HG03520 (cell line): ENCODE data around the gene CDC14B.
"Not testable (repeated sequence)": the region's sequence is repeated elsewhere in the genome, so short reads cannot be mapped to it uniquely, and the experiment has no call there.

Experiments used
- ATAC-seq: cut with Tn5 transposase; IDR thresholded peaks from one replicate; pipeline ENCODE4 v1.9.1; 2021; ENCODE audit warnings: mild to moderate bottlenecking, moderate library complexity; ENCODE audit not compliant: unreplicated experiment

The CDC14B gene

DNA sequence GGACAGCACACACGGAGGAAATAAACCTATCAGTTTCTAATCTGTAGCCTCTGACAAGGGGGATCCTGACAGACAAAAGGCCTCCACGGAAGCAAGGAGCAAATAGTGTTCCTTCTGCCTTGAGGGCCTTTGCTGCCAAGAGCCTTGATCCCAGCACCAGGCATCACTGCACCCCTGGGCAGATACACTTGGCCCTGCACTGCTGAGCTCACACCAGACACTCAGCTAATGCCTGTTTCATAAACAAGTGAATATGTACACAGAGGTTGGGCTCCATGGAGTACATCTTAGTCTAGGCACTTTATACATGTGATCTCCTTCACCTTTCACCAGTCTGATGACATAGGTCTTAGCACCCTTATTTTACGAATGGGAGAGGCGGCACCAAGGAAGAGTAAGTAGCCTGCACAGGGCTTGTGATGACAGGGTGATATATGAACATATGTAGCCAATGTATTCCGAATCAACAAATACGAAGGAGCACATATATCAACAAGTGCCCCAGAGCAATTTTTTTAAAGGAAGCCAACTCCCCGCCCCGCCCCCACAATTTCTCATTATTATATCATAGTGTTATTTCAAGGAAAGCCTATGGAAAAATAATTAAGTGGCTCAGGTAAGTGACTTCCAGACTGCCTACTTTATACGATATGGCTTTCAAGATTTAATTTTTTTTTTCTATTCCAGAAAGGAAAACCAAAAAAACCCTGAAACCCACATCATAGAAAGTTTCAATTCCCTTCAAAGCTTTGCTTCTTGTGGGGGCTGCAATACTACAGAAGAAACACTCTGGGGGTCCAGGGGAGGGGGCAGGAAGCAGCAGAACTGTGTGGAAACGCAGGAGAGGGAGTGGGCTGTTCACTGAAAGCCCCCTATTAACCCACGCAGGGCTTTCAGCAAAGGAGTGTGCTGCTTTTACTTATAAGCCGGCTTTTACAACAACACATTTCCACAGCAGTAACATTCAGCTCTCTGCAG is 32.0 kb downstream of the CDC14B start:
- ATAC-seq = no peak

DNA sequence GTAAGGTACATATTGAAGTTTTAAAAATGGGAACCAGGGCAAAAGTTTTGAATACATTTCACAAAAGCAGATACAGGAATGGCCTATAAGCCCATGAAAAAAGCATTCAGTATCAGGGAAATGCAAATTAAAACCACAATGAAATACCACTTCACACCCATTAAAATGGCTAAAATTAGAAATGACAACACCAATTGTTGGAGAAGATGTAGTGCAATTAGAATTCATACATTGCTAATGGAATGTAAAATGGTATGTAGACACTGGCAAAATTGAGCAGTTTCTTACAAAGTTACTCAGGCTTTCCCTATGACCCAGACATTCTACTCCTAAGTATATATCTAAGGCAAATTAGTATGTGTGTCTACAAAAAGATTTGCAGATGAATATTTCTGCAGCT is 34.2 kb downstream of the CDC14B start:
- ATAC-seq = no peak

DNA sequence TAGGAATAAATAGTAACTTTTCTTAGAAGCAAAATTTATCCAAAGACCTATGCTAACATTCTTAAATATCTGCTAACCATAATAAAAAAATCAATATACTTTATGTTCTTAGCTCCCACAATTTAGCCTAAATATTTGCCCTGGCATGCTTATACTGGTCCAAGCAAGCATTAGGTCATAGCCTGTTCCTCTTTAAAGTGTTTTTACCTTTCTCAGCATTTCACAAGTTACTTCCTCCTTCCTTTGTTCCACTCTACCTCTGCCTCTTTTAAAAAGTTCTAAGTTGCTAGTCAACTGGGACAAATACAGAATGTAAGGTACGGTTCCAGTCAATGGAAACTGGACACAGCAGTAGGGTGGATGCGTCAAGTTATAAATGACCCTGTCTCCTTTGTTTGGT is 37.4 kb downstream of the CDC14B start:
- not testable (repeated sequence) for ATAC-seq

DNA sequence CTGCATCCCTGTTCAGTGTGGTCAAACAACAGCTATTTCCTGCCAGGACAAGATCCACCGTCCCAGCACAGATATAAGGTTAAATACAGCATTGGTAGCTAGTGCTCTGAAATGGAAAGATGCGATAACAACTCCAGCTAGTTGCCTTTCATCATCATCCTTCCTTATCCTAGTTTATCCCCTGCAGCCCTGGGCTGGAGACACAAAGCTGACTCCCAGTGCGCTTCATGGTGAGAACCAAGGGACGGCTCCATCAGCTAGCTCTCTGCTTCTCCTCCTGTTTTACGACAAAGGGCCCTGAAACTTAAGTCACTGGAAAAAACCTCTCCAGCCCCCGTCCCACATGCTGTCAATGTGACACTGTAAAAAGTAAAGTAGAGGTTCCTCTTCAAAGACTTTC is 37.9 kb downstream of the CDC14B start:
- ATAC-seq = no peak

DNA sequence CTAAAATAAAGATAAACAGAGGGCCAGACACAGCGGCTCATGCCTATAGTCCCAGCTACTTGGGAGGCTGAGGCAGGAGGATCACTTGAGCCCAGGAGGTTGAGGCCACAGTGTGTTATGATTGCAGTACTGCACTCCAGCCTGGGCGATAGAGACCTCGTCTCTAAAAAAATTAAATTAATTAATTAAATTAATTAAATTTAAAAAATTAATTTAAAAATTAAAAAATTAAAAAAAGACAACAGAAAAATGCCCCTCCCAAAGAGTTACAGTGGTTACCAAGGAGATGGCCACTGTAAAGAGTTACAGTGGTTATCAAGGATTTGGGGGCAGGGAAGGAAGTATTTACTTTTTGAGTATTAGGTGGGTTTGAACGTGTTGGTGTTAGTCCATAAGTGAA is 38.3 kb downstream of the CDC14B start:
- no peak for ATAC-seq

DNA sequence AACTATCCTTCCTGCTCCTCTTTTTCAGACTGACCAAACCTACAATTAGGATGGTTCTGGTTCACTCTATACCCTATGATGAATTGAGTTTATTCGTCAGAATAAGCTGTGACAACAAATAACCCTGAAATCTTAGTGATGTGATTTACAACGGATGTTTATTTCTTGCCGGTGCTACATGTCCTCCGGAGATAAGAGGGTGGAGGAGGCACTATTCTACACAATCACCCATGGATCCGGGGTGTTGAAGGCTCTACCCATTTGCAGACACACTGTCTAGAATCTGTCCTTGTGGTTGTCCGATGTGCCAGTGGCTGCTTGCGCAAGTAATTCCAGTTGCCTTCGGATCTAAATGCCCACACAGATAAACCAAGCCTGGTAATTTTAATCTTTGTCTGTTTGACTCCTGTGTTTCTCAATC is 44.7 kb downstream of the CDC14B start:
- no peak for ATAC-seq

DNA sequence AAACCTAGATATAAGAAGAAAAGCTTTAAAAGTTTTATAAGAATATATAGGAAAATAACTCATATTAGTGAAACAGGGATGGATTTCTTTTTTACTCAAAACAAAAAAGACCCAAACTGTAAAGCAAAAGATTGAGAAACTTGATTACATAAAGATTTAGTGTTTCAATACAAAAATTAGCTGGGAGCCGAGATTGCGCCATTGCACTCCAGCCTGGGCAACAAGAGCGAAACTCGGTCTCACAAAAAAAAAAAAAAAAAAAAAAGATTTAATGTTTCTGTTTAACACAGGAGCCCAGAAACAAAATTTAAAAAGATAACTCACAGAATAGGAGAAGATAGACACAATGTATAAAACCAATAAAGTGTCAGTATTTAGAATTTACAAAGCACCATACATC is 45.2 kb downstream of the CDC14B start:
- ATAC-seq = no peak

DNA sequence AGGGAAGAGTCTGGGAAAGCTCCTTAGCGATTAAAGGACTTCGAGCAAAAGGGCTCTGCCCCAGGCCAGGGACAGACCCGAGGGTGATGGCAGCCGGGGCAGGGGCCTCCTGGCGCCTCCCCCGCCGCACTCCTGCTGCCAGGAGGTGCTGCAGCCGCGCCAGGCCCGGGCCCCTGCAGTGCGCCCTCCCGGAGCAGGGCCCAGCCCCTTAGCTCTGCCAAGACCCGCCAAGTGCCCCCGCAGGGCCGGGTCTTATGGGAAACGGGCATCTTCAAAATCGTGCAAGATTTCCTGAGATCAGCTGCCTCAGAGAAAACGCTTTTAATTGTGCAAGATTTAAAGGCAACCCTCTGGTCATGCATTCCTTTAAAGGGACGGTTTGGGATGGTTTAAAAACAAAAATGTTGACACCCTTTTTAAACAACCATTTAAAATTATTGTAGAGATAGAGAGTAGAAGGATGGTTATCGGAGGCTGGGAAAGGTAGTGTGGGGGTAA is 52.4 kb downstream of the CDC14B start:
- peak; percentile 36 for ATAC-seq

DNA sequence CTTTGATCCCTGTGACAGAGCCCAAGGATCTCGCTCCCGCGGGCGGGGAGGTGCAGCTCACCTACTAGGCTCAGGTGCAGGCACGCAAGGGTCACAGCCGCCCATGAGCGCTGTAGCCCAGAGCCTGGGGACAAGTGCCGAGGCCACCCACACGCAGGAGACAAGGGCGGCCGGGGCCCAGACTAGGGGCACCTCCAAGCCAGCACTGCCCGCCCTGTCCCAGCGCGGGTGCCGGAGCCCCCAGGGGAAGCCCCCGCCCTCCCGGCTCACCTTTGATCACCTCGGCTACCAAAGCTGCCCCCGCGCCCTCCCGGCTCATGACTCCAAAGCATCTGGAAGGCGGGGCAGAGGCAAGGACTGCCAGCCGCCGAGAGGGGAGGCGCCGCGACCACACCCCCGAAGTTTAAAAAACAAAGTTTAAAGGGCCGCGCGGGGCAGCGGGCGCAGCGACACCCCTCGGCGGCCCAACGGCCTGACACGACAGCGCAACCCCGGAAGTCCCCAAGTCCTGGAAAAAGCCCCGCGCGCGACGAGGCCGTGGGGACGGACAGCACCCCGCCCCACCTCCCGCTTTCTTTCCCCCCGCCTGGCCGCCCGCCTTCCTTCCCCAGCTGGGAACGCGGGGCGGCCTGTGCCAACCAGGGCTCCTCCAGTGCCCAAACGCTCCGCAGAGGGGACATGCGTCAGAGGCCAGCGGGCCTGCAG is 53.0 kb downstream of the CDC14B start:
- peak; percentile 71 for ATAC-seq

DNA sequence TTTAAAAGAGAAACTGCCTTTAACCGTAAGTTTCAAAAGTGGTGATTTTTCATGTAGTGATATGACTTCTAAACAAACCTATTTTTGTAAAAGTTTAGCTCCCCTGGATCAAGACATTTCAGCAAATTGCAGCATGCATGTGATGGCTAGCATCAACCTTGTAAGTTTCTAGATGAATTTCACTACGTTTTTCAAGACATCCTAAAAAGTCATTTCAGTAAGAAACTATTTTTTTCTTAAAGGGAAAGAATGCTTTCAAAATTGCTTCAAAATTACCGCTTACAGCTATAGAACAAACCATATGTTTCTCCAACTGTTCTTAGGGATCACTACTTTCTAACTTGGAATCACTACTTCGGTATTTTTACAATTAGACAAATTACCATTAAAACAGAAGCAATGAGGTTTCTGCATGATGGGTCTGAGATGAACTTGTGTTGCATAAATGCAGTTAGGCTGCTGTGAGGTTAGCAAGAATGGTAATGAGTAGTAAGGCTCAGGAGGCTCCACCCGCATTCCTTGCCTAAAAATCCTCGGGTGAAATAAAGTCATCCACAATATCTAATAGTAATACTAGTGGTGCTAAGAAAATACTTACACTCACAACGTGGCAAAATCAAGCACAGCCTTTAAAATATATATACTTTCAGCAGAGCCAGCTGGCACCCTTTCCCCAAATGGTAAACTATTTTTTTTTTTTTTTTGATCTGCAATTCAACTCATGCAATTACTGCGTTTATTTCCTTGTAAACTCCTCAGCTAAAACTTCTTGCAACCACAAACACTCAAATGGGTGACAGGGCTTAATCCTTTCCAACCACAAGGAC is 53.8 kb downstream of the CDC14B start:
- no peak for ATAC-seq

DNA sequence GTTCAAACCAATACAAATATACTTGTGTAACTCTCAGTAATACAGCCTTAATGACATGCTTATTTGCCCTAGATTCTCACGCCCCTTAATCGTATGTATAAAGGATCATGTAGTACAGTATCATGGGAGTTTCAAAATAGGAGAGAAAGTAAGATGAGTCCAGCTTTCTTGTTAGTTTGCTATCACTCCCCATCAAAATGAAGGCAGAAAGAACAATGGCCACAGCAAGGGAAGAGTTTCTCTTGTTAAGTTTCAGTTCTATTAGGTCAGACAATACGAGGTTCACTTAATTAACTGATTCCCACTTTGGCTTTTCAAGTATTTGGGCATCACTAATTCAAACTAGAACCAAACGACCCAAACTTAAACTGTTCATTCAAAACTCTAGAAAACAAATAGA is 55.4 kb downstream of the CDC14B start:
- no peak for ATAC-seq

DNA sequence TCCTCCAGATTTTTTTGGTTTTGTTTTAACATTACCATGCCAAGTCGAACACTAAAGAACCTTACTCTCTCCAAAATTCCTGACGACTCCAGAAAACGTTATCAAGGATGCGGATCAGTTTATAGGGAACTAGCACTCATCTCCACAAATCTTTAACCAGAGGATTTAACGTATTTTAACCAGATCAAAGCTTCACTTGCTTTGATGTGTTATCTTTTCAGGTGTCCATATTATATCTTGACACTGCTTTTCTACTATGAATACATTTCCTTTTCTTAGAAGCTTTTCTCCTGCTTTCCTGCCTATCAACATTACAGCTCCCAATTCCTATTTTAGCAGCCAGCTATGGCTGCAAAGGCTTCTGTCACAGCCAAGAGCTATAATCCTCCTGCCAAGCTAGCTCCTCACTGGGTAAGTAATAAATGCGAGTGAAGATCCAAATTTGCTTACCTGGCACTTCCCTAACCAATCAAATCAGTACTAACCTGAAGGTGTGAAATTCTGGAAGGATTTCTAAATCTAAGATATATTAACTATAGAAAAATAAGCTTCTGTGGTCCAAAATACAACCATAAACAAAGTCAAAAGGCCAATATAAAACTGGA is 60.2 kb downstream of the CDC14B start:
- no peak for ATAC-seq

DNA sequence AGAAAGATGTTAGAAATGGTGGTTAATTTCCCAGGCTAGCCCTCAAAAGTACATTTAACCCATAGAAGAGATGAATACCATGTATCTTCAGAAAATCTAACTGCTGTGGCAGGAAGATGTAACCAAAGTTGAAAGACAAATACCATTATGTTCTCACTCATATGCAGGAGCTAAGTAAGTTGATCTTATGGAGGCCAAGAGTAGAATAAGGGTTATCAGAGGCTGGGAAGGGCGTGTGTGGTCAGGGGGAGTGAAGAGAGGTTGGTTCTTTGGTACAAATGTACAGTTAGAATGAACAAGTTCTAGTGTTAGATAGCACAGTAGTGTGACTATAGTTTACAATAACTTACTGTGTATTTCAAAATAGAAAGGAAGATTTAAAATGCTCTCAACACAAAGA is 61.7 kb downstream of the CDC14B start:
- no peak for ATAC-seq

DNA sequence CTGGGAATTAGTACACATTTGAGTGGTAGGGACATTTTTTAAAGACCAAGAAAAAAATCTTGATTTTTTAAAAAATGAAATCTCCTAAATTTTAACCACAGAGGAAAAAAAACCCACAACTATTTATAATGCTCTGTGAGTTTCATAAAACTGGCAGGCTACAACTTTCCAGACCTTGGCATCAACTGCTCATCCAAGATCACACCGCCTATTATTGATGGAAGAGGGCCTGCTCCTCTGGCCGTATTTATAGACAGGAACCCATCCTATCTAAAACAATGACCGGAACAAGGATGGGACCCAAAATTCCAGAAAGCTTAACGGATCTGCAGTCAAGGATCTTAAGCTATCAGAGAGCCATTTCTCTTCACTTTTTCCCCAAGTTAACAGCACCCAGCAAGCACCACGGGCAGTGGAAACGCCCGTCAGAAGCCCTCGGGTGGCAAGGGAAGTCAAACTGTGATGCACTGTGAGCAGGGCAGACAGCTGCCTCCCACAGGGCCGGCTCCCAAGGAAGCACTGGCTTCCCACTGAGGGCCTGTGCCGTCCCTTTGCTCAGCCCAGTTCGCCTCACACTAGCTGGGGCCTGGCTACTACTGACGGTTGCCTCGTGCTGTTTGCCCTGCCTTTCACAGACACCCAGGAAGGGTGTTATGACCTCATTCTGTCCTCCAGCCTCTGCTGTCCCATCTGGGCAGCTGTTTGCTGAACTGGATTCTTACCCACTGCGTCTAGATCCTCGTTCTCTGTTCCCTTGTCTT is 62.8 kb downstream of the CDC14B start:
- ATAC-seq = no peak

DNA sequence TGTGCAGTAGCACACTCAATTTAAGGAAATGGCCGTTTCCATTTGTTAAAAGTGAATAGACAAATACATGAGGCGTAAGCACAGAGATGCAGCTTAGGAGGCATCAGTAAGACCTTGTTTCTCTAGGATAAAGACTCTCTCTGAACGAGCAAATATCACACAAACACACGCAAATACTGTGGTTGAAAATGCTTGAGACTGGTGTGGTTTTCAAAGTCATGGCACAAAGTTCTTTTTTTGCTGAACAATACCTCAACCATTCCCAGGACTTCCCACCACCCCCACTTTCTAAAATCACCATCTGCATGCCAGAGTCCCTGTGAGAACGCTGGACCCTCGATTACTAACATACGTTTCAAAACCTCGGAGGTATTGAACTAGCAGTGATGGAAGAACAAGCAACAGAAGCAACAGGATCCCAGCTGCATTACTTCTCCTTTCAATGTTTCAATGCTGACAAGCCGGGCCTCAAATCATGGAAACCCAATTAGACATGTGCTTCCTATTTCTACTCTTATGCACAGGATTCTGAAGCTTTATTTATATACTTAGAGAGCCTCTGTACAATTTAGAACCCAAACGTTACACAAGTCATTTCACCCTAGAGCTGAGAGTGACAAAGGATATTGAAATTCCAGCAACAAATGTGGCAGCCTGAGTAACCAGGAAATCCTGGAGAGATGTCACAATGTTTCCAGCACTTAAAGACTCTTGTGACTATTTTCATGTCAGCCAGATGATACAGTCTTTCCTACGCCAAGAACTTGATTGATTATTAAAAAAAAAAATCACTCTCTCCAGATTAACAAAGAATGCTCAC is 63.9 kb downstream of the CDC14B start:
- ATAC-seq = no peak

DNA sequence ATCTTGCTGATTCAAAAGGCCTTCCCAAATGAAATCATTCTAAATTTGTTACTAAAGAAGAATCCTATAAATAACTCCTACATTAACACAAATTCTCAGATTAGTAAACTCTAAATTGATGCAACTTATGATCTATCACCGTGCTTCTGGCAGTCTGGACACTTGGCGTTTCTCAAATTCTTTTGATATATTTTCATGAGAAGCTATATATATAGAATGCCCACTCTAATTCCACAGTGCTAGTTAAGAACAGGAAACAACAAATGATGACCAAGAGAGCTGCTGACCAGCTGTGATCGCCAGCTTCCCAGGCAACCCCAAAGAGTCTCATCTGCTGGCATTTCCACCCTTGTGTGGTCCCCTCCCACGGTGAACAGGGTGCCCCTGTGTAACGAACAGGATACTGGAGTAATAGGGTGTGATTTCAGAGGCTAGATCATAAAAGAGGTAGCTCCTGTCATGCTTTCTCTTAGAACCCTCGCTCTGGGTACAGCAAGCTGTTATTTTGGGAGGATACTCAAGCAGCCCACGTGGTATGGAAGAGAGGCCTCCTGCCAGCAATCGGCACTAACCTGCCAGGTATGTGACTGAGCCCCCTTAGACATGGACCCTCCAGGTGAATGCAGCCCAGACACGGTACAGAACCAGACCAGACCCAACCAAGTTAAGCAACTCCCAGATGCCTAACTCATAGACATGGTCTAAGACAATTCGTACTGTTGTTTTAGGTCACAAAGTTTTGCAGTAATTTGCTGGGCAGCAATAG is 64.7 kb downstream of the CDC14B start:
- no peak for ATAC-seq

DNA sequence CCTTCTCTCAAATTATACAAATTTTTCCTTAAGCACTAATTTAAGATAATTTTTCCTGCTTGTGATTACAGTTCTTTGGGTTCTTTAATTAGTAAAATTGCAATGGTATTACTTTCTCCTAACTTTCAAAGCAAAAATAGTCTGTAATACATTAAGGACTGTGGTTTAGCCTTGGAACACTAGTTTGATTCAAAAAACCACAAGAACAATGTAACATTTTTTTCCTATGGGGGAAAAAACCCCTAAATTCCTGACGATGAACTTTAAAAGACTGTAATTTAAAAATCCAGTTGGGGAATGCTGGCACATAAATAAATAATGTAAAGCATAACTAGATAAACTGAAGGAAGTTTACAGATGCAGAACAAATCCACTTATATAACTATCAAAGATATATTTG is 65.3 kb downstream of the CDC14B start:
- no peak for ATAC-seq

DNA sequence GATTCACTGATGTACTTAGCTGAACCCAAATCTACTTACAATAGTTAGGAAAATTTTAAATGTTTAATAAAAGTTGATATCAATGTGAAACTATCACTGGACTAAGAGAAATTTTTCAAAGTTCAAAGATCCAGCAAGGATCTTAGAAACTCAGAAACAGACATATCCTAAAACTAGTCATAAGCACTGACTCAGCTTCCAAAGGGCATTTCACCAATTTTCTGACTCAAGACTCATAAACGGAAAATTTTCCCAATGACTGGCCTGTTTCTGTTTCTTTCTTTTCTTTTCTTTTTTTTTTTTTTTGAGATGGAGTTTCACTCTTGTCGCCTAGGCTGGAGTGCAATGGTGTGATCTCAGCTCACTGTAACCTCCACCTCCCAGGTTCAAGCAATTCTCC is 66.6 kb downstream of the CDC14B start:
- ATAC-seq = no peak
